ENCODE results near the gene BCL3.

The BCL3 gene

GRCh38 chr19:44776402-44777096, 28.0 kb downstream of the BCL3 start:
- TF ChIP-seq, protein P1, sequence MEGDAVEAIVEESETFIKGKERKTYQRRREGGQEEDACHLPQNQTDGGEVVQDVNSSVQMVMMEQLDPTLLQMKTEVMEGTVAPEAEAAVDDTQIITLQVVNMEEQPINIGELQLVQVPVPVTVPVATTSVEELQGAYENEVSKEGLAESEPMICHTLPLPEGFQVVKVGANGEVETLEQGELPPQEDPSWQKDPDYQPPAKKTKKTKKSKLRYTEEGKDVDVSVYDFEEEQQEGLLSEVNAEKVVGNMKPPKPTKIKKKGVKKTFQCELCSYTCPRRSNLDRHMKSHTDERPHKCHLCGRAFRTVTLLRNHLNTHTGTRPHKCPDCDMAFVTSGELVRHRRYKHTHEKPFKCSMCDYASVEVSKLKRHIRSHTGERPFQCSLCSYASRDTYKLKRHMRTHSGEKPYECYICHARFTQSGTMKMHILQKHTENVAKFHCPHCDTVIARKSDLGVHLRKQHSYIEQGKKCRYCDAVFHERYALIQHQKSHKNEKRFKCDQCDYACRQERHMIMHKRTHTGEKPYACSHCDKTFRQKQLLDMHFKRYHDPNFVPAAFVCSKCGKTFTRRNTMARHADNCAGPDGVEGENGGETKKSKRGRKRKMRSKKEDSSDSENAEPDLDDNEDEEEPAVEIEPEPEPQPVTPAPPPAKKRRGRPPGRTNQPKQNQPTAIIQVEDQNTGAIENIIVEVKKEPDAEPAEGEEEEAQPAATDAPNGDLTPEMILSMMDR (IDR thresholded peaks at IDR 0.05) = no peak

GRCh38 chr19:44777715-44778347, 29.3 kb downstream of the BCL3 start, which contains the start of gene CBLC:
Gene CBLC (plus strand): TSS chr19:44777890. CDS start chr19:44777932, 42 bp downstream.
- TF ChIP-seq, protein P1 (IDR thresholded peaks at IDR 0.05) = peak; percentile 21; the same call in 1 of the 2 replicates

DNA sequence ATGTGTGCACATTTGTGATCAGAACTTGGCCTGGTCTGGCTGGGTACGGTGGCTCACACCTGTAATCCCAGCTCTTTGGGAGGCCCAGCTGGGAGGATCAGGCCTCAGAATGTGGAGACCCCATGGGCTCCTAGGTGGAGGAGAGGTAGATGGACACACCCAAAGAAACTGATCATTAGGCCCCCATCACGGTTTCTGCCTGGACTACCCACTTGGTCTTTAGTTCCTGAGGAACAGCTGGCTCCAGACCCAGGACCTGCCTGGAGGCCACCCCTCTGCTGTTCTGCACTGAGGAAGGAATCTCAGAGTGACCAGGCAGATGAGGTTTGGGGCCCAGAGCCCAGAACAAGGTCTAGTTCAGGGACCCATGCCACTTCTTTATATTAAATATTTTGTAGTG, 30.6 kb downstream of the BCL3 start:
- TF ChIP-seq, protein P1 (IDR thresholded peaks at IDR 0.05) = no peak

GRCh38 chr19:44782729-44783128, 34.2 kb downstream of the BCL3 start:
- TF ChIP-seq, protein P1 (IDR thresholded peaks at IDR 0.05) = no peak

GRCh38 chr19:44783545-44783944, 35.0 kb downstream of the BCL3 start:
- TF ChIP-seq, protein P1 (IDR thresholded peaks at IDR 0.05) = no peak

DNA sequence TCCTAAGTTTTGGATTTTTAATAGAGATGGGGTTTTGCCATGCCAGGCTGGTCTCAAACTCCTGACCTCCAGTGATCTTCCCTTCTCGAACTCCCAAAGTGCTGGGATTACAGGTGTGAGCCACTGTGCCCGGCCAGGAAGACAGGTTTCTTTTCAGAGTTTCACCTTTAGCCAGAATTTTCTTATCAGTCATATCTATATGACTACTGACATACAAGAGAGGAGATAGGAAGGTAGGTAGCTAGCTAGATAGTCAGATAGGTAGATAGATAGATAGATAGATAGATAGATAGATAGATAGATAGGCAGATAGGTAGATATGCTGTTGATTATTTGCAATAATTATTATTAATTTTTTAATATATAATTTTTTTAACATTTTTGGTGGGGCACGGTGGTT, 36.8 kb downstream of the BCL3 start:
- TF ChIP-seq, protein P1 (IDR thresholded peaks at IDR 0.05) = no peak

- TF ChIP-seq, protein P1 (IDR thresholded peaks at IDR 0.05) = no peak
Measured at GRCh38 chr19:44785993-44786392, 37.5 kb downstream of the BCL3 start.

Measured in LNCAP (cell line).